GM21447 (cell line): ENCODE measurements around the gene RAVER2.

Experiments
- ATAC-seq: cut with Tn5 transposase; IDR thresholded peaks from one replicate; pipeline ENCODE4 v1.9.1; 2021; ENCODE audit not compliant: unreplicated experiment

The RAVER2 gene

GRCh38 chr1:64875101-64875500 is 130.2 kb downstream of the RAVER2 start:
- ATAC-seq: no peak

GRCh38 chr1:64875606-64876005 is 130.7 kb downstream of the RAVER2 start:
- no peak for ATAC-seq

DNA sequence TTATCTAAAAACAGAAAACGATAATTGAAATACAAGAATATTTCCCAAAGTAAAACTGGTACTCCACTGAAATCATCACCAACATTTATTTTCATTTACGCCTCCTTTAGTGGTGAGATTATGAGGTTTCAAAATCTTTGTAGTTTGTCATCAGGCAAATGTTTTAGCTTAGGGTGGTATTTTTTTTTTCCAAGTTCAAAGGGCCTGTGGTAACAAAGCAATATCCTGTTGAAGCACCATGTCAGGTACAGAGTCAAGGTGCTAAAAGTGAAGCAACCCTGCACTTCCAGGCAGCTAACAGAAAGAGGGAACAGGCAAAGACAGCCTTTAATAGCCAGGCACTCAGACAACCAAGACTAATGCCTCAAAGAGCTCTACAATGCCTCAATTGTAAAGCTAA is 132.3 kb downstream of the RAVER2 start:
- no peak for ATAC-seq

GRCh38 chr1:64877598-64877997 is 132.7 kb downstream of the RAVER2 start:
- no peak for ATAC-seq

- ATAC-seq: no peak
Observed at GRCh38 chr1:64878090-64878489, 133.2 kb downstream of the RAVER2 start.

DNA sequence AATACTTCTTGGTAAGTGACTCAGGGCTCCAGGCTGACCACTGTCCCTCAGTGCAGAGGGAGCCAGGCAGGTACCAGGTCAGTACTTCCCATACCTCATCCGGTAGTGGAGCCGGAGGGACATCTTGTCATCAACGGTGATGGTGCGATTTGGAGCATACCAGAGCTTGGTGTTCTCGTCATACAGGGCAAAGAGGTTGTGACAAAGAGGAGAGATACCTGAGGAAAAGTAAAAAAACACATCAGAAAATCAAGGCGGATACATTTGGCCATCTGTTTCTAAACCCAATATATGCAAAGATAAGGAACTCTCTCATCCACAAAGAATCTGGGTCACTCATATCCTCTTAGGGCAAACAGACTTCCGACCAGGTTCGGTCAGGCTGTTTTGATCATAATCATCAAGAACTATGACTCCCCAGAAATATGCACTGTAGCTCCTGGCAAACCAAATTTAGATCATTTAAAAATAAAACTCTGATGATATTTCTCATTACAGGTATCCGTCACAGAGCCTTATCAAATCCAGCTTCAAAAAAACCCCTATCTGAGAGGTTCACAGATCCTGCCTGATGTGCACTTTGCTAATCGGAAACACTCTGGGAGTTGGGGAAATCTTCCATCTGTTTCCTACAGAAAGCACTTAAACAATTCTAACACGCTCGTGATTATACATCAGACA is 134.2 kb downstream of the RAVER2 start:
- no peak for ATAC-seq

DNA sequence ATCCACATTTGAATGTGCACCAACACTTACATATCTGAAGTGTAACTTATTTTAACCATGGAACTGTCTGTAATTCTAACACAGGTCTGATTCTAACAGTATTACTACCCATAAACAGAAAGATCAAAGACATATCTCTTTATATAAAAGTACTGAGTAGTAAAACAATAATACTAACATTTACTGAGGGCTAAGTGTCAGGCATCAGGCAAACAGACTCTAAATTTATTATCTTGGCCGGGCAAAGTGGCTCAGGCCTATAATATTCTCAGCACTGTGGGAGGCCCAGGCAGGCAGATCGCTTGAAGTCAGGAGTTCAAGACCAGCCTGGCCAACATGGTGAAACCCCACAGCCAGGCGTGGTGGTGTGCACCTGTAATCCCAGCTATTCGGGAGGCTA is 135.6 kb downstream of the RAVER2 start:
- ATAC-seq: no peak

GRCh38 chr1:64881281-64881680 is 136.4 kb downstream of the RAVER2 start:
- no peak for ATAC-seq
